Measurements from ENCODE around the gene KLHL17.
"Not testable (repeated sequence)": the region's sequence is repeated elsewhere in the genome, so short reads cannot be mapped to it uniquely, and the experiment has no call there.

Gene KLHL17

GRCh38 chr1:1003618-1004419, 43.4 kb downstream of the KLHL17 start:
- no peak for DNase-seq (ENCODE audit: low spot score)

DNA sequence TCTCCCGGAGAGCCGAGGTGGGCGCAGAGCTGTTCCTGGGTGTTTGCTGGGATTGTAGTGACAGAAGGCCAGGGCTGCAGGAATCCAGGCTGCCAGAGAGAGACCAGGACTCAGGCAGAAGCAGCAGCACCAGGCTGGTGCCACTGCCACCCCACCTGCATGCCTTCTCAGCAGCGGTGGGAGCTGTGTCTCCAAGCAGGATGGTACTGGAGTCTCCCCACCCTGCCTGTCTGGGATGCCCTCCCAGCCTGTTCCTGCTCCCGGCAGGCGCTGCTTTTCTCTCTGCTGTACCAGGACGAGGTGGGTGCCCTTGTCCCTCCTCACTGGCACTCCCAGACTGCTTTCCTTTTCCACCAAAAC, 44.0 kb downstream of the KLHL17 start:
- DNase-seq (ENCODE audit: low spot score): no peak

DNA sequence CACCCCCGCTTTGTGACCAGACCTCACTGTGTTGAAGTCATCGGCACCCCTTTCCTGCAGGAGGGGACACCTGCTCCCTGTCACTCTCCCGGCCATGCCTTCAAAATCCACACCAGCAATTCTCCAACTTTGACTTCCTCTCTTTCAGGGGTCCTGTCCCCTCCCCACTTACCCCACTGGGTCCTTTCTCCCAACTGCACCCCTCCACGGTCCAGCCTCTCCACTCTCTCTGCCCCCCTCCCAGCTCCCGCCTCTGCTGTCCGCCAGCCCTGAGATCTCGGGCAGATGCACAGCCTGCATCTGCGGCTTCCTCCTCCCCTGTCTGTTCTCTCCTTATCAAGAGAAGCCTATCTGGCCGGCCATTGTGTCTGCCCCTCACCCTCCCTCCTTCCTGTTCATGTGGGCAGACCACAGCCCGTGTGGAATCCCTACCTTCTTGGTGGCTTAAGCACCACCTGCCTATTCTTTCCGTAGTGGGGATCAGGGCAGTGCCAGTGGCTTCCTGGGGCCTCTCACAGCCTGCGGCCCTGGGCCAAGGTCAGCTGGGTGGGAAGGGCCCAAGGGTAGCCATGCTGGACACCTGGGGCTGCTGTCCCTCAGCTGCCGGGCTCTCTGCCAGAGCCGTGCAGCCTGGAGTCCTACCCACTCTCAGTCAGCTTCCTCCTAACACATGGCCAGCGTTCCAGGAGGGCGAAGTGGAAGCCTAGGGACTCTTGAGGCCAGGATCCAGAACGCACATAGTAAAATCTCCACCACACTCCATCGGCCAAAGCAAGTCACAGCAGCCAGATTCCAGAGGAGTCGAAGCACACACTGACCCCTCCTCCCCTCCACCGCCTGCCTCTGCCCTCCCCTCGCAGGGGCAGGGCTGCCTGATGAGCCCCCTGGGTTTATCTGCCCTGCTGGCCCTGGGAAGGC, 44.7 kb downstream of the KLHL17 start:
- DNase-seq (ENCODE audit: low spot score): no peak

DNA sequence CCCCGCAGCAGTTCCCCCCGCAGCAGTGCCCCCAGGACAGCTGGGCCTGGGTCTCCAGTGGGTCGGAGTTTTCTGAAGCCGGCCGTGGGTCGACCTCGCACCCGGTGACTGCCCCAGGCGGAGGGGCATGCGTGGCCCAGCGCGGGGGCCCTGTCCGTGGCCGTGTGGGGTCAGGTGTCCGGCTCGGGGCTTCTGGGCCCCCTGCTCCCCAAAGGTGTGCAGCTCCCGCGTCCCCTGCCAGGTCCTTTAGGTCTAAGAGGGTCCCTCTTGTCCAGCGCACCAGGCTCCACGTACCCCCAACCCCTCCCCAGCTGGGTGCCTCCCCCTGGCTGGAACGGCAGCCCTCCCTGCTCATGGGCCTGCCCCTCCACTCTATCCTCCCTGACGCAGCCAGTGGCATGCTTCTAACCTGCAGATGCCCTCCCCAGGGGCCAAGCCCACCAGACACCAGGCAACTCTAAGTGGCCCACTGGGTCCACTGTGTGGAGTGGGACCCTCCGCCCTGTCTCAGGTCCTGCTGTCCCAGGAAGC, 45.5 kb downstream of the KLHL17 start:
- no peak for DNase-seq (ENCODE audit: low spot score)

- DNase-seq (ENCODE audit: low spot score): no peak
Measured at GRCh38 chr1:1006305-1007159, 46.1 kb downstream of the KLHL17 start.

DNA sequence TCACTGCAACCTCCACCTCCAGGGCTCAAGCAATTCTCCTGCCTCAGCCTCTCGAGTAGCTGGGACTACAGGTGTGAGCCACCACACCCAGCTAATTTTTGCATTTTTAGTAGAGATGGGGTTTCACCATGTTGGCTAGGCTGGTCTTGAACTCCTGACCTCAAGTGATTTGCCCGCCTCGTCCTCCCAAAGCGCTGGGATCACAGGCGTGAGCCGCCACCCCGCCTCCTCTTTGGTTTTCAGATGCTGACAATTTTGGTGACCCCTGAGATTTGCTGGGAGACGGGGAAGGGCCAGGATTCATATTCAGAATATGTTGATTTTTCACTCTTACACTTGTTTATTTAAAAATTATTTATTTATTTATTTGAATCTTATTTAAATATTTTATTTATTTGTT, 49.7 kb downstream of the KLHL17 start:
- DNase-seq (ENCODE audit: low spot score): not testable (repeated sequence)

DNA sequence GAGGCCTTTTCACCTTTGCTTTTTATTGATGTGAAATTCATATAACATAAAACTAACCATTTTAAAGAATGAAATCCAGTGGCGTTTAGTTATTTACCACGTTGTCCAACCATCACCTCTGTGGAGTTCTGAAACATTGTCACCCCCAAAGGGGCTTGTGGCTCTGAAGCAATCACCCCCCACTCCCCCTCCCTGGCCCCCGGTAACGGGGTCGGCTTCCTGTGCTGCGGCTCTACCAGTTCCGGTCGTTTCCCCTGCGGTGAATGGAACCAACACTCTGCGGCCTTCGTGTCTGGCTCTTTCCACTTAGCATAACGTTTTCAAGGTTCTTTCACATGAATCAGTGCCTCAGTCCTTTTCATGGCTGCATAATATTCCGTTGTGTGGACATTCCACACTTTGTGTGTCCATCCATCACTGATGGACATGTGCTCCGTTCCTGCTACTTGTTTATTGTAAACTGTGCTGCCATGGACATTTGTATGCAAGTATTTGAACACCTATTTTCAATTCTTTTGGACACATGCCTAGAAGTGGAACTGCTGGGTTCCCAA, 51.1 kb downstream of the KLHL17 start:
- DNase-seq (ENCODE audit: low spot score): no peak

GRCh38 chr1:1012736-1013104, 52.3 kb downstream of the KLHL17 start:
- DNase-seq (ENCODE audit: low spot score): not testable (repeated sequence)

- DNase-seq (ENCODE audit: low spot score): peak; percentile 89
Measured at GRCh38 chr1:1013105-1013921, 52.9 kb downstream of the KLHL17 start, which contains the start of gene ISG15. TSS of gene ISG15 (plus strand) at chr1:1013497. CDS start at chr1:1013574, 77 bp downstream.

DNA sequence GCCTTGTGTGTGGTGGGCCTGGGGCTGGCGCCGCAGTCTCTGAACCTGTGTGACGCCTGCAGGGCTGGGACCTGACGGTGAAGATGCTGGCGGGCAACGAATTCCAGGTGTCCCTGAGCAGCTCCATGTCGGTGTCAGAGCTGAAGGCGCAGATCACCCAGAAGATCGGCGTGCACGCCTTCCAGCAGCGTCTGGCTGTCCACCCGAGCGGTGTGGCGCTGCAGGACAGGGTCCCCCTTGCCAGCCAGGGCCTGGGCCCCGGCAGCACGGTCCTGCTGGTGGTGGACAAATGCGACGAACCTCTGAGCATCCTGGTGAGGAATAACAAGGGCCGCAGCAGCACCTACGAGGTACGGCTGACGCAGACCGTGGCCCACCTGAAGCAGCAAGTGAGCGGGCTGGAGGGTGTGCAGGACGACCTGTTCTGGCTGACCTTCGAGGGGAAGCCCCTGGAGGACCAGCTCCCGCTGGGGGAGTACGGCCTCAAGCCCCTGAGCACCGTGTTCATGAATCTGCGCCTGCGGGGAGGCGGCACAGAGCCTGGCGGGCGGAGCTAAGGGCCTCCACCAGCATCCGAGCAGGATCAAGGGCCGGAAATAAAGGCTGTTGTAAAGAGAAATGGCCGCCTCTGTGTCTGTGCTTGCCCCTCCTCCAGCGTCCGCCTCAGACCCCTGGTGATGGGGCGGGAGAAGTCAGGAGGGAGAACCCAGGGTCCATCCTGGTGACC, 53.7 kb downstream of the KLHL17 start:
- no peak for DNase-seq (ENCODE audit: low spot score)

DNA sequence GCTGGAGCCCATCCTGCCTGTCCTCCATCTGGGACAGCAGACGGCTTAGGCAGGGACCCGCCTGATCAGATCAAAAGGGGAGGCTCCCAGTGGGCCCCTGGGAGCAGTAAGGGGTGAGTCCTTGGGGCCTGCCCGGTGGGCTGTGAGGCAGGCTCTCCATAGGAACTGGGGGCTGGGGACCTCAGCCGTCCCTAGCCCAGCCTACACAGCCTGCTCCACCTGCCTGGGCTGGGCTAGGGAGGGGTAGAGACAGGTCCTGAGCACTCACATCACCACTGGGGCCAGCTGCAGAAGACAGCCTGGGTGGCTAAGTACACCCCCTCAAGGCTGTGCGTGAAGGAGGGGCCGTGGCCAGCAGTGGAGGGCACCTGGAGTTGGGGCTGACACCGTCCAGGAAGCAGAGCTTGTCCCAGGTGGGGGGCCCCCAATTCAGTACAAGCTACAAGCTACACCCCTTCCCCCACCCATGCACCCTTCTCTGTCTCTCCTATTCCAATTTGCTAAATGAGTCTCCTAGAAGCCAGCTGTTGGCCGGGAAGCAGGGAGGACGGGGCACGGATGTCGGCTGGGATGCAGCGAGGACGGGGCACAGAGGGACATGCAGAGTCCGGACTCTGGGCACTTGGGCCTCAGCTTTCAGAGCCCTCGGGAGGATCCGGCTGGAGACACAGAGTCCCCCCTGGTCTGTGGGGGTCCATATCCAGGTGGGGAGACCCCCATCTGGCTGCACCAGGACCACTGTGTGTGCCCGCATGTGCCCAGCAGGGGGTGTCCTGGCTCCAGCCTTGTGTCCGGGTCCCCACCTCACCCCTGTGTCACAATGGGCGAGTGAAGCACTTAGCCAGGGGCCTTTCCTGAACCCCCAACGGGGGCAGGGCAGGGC, 54.7 kb downstream of the KLHL17 start:
- no peak for DNase-seq (ENCODE audit: low spot score)

Measured in CD4-positive, alpha-beta T cell treated with Interleukin-6 at 100 ng/mL for 8 hours (primary cell).